Naive B cell (primary cell): ENCODE results near the gene MYADML2. TPM values are rescaled to one million over a fixed set of nuclear protein-coding genes. Genes with fewer than 3 reads are reported as not detected.
A peak's percentile ranks its signal among the peaks of the same experiment; 100 is the strongest.
"Not testable (repeated sequence)": the region's sequence is repeated elsewhere in the genome, so short reads cannot be mapped to it uniquely, and the experiment has no call there.

Experiments
- ATAC-seq, 2 donors: fragments of 150-1000 bp; cut with Tn5 transposase; 2 replicates each; pipeline ENCODE4 v1.10.0; 2021; ENCODE audit warnings: low read depth in 2 of 2, mild to moderate bottlenecking in 2 of 2, moderate library complexity in 2 of 2
- DNase-seq: peaks from one replicate; pipeline ENCODE4 v3.0.0; 2022
- H3K27ac Mint-ChIP-seq, 6 donors: one replicate each; pipeline ENCODE4 v1.8.0; 2020 to 2022; ENCODE audit warnings: mild to moderate bottlenecking in 6 of 6, mixed read lengths in 6 of 6, moderate library complexity in 5 of 6, inconsistent platforms in 2 of 6
- H3K27me3 Mint-ChIP-seq, 3 donors: one replicate each; pipeline ENCODE4 v1.8.0; 2021 to 2022; ENCODE audit warnings: mixed read lengths in 3 of 3, mild to moderate bottlenecking in 1 of 3
- H3K36me3 Mint-ChIP-seq, 2 donors: one replicate each; pipeline ENCODE4 v1.8.0; 2020 to 2022; ENCODE audit warnings: mixed read lengths in 2 of 2, inconsistent platforms in 1 of 2, mild to moderate bottlenecking in 1 of 2
- H3K4me1 Mint-ChIP-seq, 3 donors: one replicate each; pipeline ENCODE4 v1.8.0; 2020 to 2022; ENCODE audit warnings: mixed read lengths in 3 of 3, inconsistent platforms in 1 of 3, mild to moderate bottlenecking in 1 of 3, moderate library complexity in 1 of 3
- H3K4me3 Mint-ChIP-seq, 8 donors: one replicate each; pipeline ENCODE4 v1.8.0; 2020 to 2022; ENCODE audit warnings: mild to moderate bottlenecking in 8 of 8, mixed read lengths in 8 of 8, moderate library complexity in 8 of 8, inconsistent platforms in 2 of 8
- H3K9me3 Mint-ChIP-seq, 7 donors: one replicate each; pipeline ENCODE4 v1.8.0; 2020 to 2022; ENCODE audit warnings: mixed read lengths in 7 of 7, mild to moderate bottlenecking in 5 of 7, inconsistent platforms in 2 of 7, moderate library complexity in 1 of 7
- polyA plus RNA-seq, 6 donors: library from polyadenylated mRNA; unstranded; fragments of 300-500 nt; fragmentation: Illumina TruSeq; gene quantifications; one replicate each; pipeline ENCODE4 v1.2.3, GENCODE V29; 2021; ENCODE audit warnings: low read depth in 6 of 6

The MYADML2 gene
- polyA plus RNA-seq, 6 donors from 2014 or later: not detected

- peak overlapping the region; percentile 85 to 95 (median 89) for H3K4me3 Mint-ChIP-seq
- H3K4me1 Mint-ChIP-seq: peaks cover 16 to 33% (median 18%) of the 10 kb centered on the region in 3 donors
- DNase-seq: peak; percentile 62
- H3K27ac Mint-ChIP-seq: peak overlapping the region; percentile 87 to 98 (median 94)
- peaks cover 0 to 26% (median 12%) of the 10 kb centered on the region in 3 donors for H3K27me3 Mint-ChIP-seq
- H3K36me3 Mint-ChIP-seq: no peaks in the 10 kb centered on the region
- no peaks in the 10 kb centered on the region for H3K9me3 Mint-ChIP-seq
- peak; percentile 49 to 53 for ATAC-seq
These were observed 20.4 kb downstream of the MYADML2 start for GRCh38 chr17:81926451-81927151.

- Mint-ChIP-seq H3K27ac (peak overlapping the region; percentile 74 to 98 (median 94)), H3K9me3 (no peaks in the 10 kb centered on the region), H3K36me3 (no peaks in the 10 kb centered on the region), H3K27me3 (peaks cover 0 to 23% (median 8%) of the 10 kb centered on the region in 3 donors), H3K4me3 (peak overlapping the region; percentile 85 to 95 (median 89)), H3K4me1 (peaks cover 16 to 33% (median 16%) of the 10 kb centered on the region in 3 donors)
- ATAC-seq (no peak), DNase-seq (no peak)
These were observed 21.1 kb downstream of the MYADML2 start for GRCh38 chr17:81925860-81926450.

- H3K27ac Mint-ChIP-seq: peak overlapping the region in 4 of 6 donors; percentile 62 to 90 (median 80)
- no peaks in the 10 kb centered on the region for H3K9me3 Mint-ChIP-seq
- DNase-seq (no peak), ATAC-seq (no peak)
- no peaks in the 10 kb centered on the region for H3K36me3 Mint-ChIP-seq
- peaks cover 15 to 33% (median 16%) of the 10 kb centered on the region in 3 donors for H3K4me1 Mint-ChIP-seq
- H3K27me3 Mint-ChIP-seq: peaks cover 0 to 12% (median 5%) of the 10 kb centered on the region in 3 donors
- H3K4me3 Mint-ChIP-seq: peak overlapping the region; percentile 18 to 95 (median 86)
These were observed 22.2 kb downstream of the MYADML2 start for GRCh38 chr17:81924557-81925532.

GRCh38 chr17:81923302-81924260 is 23.5 kb downstream of the MYADML2 start:
- no peaks in the 10 kb centered on the region for H3K27me3 Mint-ChIP-seq
- no peaks in the 10 kb centered on the region for H3K36me3 Mint-ChIP-seq
- peak overlapping the region in 2 of 8 donors; percentile 33 to 57 for H3K4me3 Mint-ChIP-seq
- no peaks in the 10 kb centered on the region for H3K9me3 Mint-ChIP-seq
- ATAC-seq (no peak), DNase-seq (no peak)
- peak overlapping the region in 3 of 6 donors; percentile 63 to 76 (median 67) for H3K27ac Mint-ChIP-seq
- peaks cover 16 to 37% (median 19%) of the 10 kb centered on the region in 3 donors for H3K4me1 Mint-ChIP-seq

- H3K36me3 Mint-ChIP-seq: no peaks in the 10 kb centered on the region
- ATAC-seq: no peak
- H3K4me3 Mint-ChIP-seq: peak overlapping the region in 2 of 8 donors; percentile 33 to 57
- H3K4me1 Mint-ChIP-seq: peaks cover 24 to 39% (median 27%) of the 10 kb centered on the region in 3 donors
- no peaks in the 10 kb centered on the region for H3K9me3 Mint-ChIP-seq
- DNase-seq: no peak
- H3K27me3 Mint-ChIP-seq: no peaks in the 10 kb centered on the region
- peak overlapping the region in 1 of 6 donors; percentile 63 for H3K27ac Mint-ChIP-seq
These were observed 24.3 kb downstream of the MYADML2 start for GRCh38 chr17:81922566-81923301.

GRCh38 chr17:81921996-81922565 is 25.0 kb downstream of the MYADML2 start:
- peak overlapping the region in 2 of 6 donors; percentile 57 to 72 for H3K27ac Mint-ChIP-seq

GRCh38 chr17:81921537-81921862 is 25.5 kb downstream of the MYADML2 start:
- Mint-ChIP-seq H3K36me3 (no peaks in the 10 kb centered on the region), H3K9me3 (no peaks in the 10 kb centered on the region), H3K4me1 (peaks cover 30 to 46% (median 35%) of the 10 kb centered on the region in 3 donors), H3K27me3 (no peaks in the 10 kb centered on the region), H3K27ac (peak overlapping the region in 1 of 6 donors; percentile 57), H3K4me3 (no peak overlapping the region)
- DNase-seq (no peak), ATAC-seq (no peak)

More at GRCh38 chr17:81921996-81922565, 25.0 kb downstream of the MYADML2 start:
- Mint-ChIP-seq H3K9me3 (no peaks in the 10 kb centered on the region), H3K4me3 (peak overlapping the region in 1 of 8 donors; percentile 45), H3K27me3 (no peaks in the 10 kb centered on the region), H3K36me3 (no peaks in the 10 kb centered on the region), H3K4me1 (peaks cover 27 to 43% (median 30%) of the 10 kb centered on the region in 3 donors)
- ATAC-seq: no peak
- DNase-seq: no peak

- DNase-seq: no peak
- H3K27me3 Mint-ChIP-seq: no peaks in the 10 kb centered on the region
- peaks cover 29 to 42% (median 33%) of the 10 kb centered on the region in 3 donors for H3K4me1 Mint-ChIP-seq
- ATAC-seq: no peak
- H3K4me3 Mint-ChIP-seq: peak overlapping the region in 1 of 8 donors; percentile 41
- H3K36me3 Mint-ChIP-seq: no peaks in the 10 kb centered on the region
- H3K27ac Mint-ChIP-seq: peak overlapping the region in 1 of 6 donors; percentile 70
- H3K9me3 Mint-ChIP-seq: no peaks in the 10 kb centered on the region
These were observed 26.2 kb downstream of the MYADML2 start for GRCh38 chr17:81920612-81921536.

GRCh38 chr17:81918832-81919545 is 28.0 kb downstream of the MYADML2 start:
- DNase-seq: no peak
- Mint-ChIP-seq H3K4me3 (peak overlapping the region in 4 of 8 donors; percentile 65 to 91 (median 85)), H3K27ac (peak overlapping the region in 5 of 6 donors; percentile 33 to 88 (median 80)), H3K36me3 (no peaks in the 10 kb centered on the region), H3K4me1 (peaks cover 32 to 44% (median 33%) of the 10 kb centered on the region in 3 donors), H3K27me3 (no peaks in the 10 kb centered on the region), H3K9me3 (no peaks in the 10 kb centered on the region)
- no peak for ATAC-seq

- H3K36me3 Mint-ChIP-seq, H3K9me3 Mint-ChIP-seq, DNase-seq, H3K27me3 Mint-ChIP-seq: not testable (repeated sequence)
- Mint-ChIP-seq H3K27ac (peak overlapping the region; percentile 44 to 90 (median 87)), H3K4me3 (peak overlapping the region; percentile 86 to 97 (median 91)), H3K4me1 (peaks cover 30 to 38% (median 33%) of the 10 kb centered on the region in 3 donors)
- peak; percentile 6 to 14 for ATAC-seq
These were observed 28.7 kb downstream of the MYADML2 start for GRCh38 chr17:81918333-81918669.
